T-helper 2 cell treated with Interferon-gamma antibody and Interleukin-4, amounts not matched to agents 100 ng/mL and 5 ng/mL, for 36 hours (primary cell): ENCODE results near the gene ERAS. TPM values are rescaled to one million over a fixed set of nuclear protein-coding genes. Genes with fewer than 3 reads are reported as not detected.
"Not testable (repeated sequence)": the region's sequence is repeated elsewhere in the genome, so short reads cannot be mapped to it uniquely, and the experiment has no call there.

Experiments used
- intact Hi-C: fragments of 100-400 bp; cut with micrococcal nuclease; formaldehyde crosslinking; loops from one replicate; pipeline ENCODE4 v1.15.1; 2023
- total RNA-seq: library from RNA; stranded (reverse); gene quantifications from 2 replicates; pipeline ENCODE4 v1.2.3, GENCODE V29; 2022

The ERAS gene
- total RNA-seq, 1 donor from 2014 or later: not detected

DNA sequence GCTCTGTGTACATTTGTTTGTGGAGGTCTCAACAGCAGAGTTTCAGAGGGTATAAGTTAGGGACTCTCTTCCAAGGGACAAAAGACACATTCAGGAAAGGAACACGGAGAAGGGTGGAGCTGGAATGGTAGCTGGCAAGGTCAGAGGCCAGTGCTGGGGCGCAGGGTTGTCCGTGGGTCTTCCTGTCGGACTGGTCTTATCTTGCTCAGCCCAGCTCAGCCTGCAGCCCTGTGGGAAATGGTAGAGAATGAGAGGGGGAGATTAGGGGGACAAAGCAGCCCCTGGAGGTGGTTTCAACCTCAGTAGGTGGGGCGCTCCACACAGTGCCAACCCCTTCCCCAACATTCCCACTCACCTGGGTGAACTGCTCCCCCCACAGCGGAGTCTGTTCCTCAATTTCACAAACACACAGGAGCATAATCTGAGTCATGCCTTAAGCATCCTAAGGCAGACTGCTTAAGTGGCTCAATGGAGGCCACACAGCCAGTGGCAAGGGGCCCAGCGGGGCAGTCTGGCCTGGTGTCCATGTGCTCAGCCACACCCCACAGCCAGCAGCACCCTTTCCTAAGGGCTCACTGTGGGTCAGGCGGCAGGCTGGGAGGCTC, 31.3 kb upstream of the ERAS start:
- intact Hi-C loops: no loop called here

DNA sequence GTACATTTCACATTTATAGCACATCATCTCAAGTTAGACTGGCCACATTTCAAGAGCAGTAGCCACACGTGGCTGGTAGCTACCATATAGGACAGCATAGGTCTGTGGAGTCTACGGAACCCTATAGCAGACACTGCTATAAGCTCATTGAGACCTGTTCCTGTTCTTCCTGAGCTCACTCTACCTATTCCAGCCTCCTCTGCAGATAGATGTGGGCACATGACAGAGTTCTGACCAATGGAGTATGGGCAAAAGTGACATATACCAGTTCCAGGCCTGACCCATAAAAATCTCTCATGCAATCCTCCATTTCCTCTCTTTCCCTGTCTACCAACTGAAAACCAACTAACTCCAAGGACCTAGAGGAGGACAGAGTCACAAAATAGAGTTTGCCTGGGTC, 28.0 kb upstream of the ERAS start:
- intact Hi-C loops: no loop called here

DNA sequence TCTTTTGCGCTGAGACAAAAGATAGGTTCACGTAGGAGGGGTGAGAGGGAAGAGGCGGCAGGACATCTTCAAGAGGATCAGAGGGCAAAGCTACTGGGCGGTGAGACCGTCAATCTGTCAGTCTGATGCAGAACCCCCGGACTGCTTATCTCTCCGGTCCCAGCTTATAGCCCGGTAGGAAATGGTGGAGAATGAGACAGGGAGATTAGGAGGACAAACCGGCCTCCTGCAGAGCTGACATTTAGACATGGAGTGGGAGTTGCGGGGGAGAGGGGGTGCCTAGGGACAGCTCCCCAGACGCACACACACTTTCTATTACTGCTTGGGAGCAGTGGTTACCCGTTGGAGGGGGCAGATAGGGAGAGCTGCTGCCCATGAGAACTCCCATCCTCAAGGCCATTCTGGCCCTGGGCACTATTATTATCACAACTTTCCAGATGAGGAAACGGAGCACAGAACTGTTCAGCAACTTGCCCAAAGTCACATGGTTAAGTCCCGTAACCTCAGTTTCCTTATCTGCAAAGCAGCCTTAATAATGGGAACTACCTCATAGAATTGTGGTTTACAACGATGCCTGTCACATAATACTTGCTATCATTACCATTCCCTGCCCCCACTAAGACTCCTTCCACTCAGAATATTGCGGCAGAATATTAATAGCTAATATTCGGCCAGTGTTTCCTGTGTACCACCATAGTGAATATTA, 25.6 kb upstream of the ERAS start:
- intact Hi-C loops: loop anchor here (1.0 to 10.0 kb wide), 11 partner anchors 63 to 1148 kb away; partner anchors contain the start of genes ELK1, FTSJ1, GPKOW and PIM2

DNA sequence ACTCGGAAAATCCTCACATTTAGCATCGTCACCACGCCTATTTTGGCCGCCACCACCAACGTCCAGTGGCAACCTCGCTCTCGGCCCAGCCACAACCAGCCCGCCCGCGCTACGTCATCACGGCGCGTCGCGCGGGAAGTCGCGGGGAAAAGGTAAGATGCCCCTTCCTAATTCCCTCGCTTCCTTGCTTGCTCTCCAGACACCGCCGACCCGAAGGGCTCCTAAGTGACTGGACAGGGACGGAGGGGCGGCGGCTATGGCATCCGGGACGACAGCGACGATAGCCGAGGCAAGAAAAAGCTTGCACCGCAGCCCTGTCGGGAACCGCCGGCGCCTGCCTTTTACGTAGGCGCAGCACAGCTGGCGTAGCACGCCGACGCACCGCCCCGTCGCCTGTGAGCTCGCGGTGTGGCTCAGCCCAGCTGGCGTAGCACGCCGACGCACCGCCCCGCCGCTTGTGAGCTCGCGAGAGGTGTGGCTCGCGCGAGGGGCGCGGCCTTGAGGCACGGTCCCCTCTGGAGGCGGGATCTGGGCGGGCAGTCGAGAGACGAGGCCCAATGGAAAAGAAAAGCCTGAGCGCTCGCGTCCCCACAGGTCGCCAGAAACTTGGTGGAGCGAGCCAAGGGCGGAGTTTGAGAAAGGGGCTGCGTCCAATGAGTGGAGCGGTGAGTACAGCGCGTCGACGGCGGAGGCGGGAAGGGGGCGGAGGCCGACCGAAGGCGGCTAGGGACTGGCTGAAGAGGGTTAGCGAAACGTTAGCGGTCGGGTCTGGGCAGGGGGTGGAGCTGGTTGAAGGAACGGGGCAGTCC, 24.8 kb upstream of the ERAS start, which contains the start of gene HDAC6:
HDAC6 (plus strand) TSS at position 788 of the 809 bp plus-strand sequence. CDS start 626 bp downstream, outside the sequence.
- intact Hi-C loops: loop anchor here (1.0 to 10.0 kb wide), 12 partner anchors 64 to 1149 kb away; partner anchors contain the start of genes ELK1, FTSJ1, GPKOW and PIM2

DNA sequence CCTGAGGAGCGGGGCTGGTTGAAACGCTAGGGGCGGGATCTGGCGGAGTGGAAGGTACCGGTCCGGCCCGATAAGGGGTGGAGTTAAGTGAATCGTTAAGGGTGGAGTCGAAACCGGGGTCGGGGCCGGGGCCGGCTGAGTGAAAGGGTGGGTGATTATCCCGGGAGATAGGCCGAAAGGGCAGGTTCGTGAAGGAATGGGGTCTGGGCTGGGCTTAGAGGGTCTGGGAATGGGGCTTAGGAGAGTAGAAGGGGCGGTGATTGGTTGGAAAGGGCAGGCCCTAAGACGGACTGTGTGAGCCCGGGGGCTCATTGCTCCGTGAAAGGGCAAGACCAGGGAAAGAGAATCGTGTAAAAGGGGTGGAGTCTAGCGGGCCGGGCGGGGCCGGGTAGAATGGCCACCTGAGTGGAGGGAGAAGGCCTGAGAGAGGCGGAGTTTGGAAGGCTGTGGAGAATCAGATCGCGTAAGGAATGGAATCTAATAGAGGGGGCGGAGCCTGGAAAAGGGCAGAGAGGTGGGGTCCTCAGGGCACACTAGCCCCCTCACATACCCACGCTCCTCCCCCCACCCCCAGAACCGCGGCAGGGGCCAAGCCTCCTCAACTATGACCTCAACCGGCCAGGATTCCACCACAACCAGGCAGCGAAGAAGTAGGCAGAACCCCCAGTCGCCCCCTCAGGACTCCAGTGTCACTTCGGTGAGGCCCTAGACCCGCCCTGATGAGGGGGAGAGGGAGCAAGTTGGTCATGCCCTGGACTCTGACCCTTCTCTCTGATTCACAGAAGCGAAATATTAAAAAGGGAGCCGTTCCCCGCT, 24.0 kb upstream of the ERAS start:
- intact Hi-C loops: loop anchor here (1.0 to 10.0 kb wide), 4 partner anchors 95 to 1150 kb away; partner anchors contain the start of genes ELK1, GPKOW, PQBP1 and SUV39H1

DNA sequence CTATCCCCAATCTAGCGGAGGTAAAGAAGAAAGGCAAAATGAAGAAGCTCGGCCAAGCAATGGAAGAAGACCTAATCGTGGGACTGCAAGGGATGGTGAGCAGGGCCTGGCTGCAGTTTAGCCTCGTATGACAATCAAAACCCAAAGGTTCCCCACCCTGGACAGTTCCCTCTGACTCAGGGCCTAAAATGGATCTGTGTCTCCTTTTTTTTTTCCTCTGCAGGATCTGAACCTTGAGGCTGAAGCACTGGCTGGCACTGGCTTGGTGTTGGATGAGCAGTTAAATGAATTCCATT, 23.5 kb upstream of the ERAS start:
- intact Hi-C loops: loop anchor here (1.0 to 10.0 kb wide), 4 partner anchors 94 to 1151 kb away; partner anchors contain the start of genes ELK1, GPKOW, PQBP1 and SUV39H1

- intact Hi-C loops: loop anchor here (10.0 kb wide), 1 partner anchor 319 kb away; the partner anchor contains the start of gene GPKOW
These were observed 20.2 kb upstream of the ERAS start for GRCh38 chrX:48806081-48806480.

DNA sequence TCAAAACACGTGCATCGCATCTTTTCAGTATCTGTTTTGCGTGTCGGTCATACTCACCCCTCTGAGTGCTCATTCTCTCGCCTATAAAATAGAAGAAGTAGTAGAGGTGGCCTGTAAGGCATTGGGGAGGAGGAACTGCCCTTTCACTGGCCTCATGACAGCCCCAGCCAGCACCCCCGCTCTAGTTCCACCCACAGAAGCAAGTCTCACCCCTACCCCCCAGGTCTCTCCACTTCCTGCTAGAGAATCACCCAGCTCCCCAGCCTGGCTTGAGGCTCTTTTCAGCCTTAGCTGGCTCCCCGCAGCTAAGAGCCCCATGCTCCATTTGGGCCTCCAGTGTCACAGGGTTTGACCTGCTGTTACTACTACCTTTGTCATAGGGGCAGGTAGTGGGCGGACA, 12.7 kb upstream of the ERAS start:
- intact Hi-C loops: no loop called here

- intact Hi-C loops: no loop called here
These were observed 11.6 kb upstream of the ERAS start for GRCh38 chrX:48814722-48815121.

DNA sequence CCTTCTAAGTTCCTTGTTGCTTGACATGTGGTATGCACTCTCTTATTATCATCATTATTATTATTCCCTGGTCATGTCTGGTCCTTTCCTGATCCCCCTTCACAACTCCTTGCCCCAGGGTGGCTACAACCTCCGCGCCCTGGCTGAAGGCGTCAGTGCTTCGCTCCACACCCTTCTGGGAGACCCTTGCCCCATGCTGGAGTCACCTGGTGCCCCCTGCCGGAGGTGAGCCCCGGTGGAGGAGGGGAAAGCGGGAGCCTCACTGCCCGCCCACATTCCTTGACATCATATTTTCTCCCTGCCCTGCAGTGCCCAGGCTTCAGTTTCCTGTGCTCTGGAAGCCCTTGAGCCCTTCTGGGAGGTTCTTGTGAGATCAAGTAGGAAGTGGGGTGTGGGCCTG, 11.0 kb upstream of the ERAS start:
- intact Hi-C loops: no loop called here

- intact Hi-C loops: no loop called here
These were observed 10.1 kb upstream of the ERAS start for GRCh38 chrX:48816014-48816810.

GRCh38 chrX:48818098-48818497, 8.2 kb upstream of the ERAS start:
- intact Hi-C loops: no loop called here

DNA sequence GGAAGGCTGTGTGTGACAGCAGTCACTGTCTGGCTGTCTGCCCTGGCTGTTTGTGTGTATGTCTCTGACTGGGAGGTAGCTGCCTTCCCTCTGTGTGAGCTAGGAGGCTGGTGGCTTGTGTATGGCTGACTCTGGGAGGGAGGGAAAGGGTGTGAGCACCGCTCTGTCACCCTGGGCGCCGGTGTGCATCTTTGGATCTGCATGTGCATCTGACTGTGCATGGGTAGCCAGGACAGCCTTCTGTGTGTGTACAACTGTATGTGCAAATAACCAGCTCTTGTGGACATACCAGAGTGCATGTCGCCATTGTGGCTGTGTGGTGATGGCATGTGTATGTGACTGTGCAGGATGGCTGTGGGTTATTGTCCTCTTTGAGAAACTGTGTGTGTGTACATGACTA, 7.4 kb upstream of the ERAS start:
- intact Hi-C loops: no loop called here

- intact Hi-C loops: not testable (repeated sequence)
These were observed 6.9 kb upstream of the ERAS start for GRCh38 chrX:48819394-48819793.

DNA sequence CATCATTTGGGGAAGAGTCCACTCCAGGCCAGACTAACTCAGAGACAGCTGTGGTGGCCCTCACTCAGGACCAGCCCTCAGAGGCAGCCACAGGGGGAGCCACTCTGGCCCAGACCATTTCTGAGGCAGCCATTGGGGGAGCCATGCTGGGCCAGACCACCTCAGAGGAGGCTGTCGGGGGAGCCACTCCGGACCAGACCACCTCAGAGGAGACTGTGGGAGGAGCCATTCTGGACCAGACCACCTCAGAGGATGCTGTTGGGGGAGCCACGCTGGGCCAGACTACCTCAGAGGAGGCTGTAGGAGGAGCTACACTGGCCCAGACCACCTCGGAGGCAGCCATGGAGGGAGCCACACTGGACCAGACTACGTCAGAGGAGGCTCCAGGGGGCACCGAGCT, 3.3 kb upstream of the ERAS start:
- intact Hi-C loops: no loop called here

GRCh38 chrX:48824066-48824465, 2.2 kb upstream of the ERAS start:
- intact Hi-C loops: no loop called here

- intact Hi-C loops: no loop called here
These were observed 752 bp downstream of the ERAS start for GRCh38 chrX:48826876-48827653.

DNA sequence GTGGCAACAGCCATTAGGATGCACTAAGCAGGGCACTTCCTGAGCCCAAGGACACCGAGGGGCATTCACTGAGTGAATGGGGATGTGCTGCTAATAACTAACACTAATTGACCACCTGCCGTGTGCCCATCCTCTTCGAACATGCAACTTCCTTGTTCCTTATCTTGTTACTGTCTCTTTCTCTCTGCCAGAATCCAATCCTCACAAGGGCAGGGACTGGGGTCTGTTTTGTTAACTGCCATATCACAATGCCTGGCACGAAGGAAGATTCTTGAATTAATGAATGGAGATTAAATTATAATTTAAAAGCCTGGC, 1.3 kb downstream of the ERAS start:
- intact Hi-C loops: no loop called here

- intact Hi-C loops: no loop called here
These were observed 2.9 kb downstream of the ERAS start for GRCh38 chrX:48829016-48829735.
